Ishikawa (cell line): Measurements from ENCODE around the gene F2.

Experiments used
- CEBPB ChIP-seq: IDR thresholded peaks from 2 replicates; pipeline ENCODE4 v1.6.1; 2012
- CREB1 ChIP-seq: IDR thresholded peaks from 2 replicates; pipeline ENCODE4 v1.6.1; 2012; ENCODE audit warnings: low read depth
- EGR1 ChIP-seq: IDR thresholded peaks from 2 replicates; pipeline ENCODE4 v1.6.1; 2012
- EP300 ChIP-seq: IDR thresholded peaks from 2 replicates; pipeline ENCODE4 v1.6.1; 2012; ENCODE audit warnings: borderline replicate concordance
- FOXM1 ChIP-seq: IDR thresholded peaks from 2 replicates; pipeline ENCODE4 v1.6.1; 2012; ENCODE audit warnings: low read depth, borderline replicate concordance
- MAX ChIP-seq: IDR thresholded peaks from 2 replicates; pipeline ENCODE4 v1.6.1; 2012
- NFIC ChIP-seq: IDR thresholded peaks from 2 replicates; pipeline ENCODE4 v1.6.1; 2012
- RAD21 ChIP-seq: IDR thresholded peaks from 2 replicates; pipeline ENCODE4 v1.6.1; 2012; ENCODE audit warnings: low read depth
- REST ChIP-seq: IDR thresholded peaks from 2 replicates; pipeline ENCODE4 v1.6.1; 2012; ENCODE audit warnings: low read depth, mild to moderate bottlenecking
- TAF1 ChIP-seq: IDR thresholded peaks from 2 replicates; pipeline ENCODE4 v1.6.1; 2012; ENCODE audit warnings: low read depth, mild to moderate bottlenecking
- TCF12 ChIP-seq: IDR thresholded peaks from 2 replicates; pipeline ENCODE4 v1.6.1; 2012; ENCODE audit warnings: low read depth
- TEAD4 ChIP-seq: IDR thresholded peaks from 2 replicates; pipeline ENCODE4 v1.6.1; 2012
- USF1 ChIP-seq: IDR thresholded peaks from 2 replicates; pipeline ENCODE4 v1.6.1; 2012
- YY1 ChIP-seq: IDR thresholded peaks from 2 replicates; pipeline ENCODE4 v1.6.1; 2012; ENCODE audit warnings: low read depth
- ZBTB7A ChIP-seq: IDR thresholded peaks from 2 replicates; pipeline ENCODE4 v1.6.1; 2012; ENCODE audit warnings: low read depth

Gene F2

GRCh38 chr11:46677991-46678740 is 40.8 kb upstream of the F2 start:
- TF ChIP-seq REST (no peak), USF1 (no peak), EGR1 (no peak), TEAD4 (no peak), EP300 (no peak), NFIC (no peak), FOXM1 (no peak), TAF1 (no peak), TCF12 (no peak), MAX (no peak), CEBPB (no peak), RAD21 (no peak), CREB1 (no peak), YY1 (no peak), ZBTB7A (no peak)

- TF ChIP-seq MAX (no peak), CREB1 (no peak), FOXM1 (no peak), EP300 (no peak), REST (no peak), TCF12 (no peak), USF1 (no peak), CEBPB (no peak)
Observed at GRCh38 chr11:46678741-46679130, 40.3 kb upstream of the F2 start.

- TF ChIP-seq CEBPB = no peak
- TF ChIP-seq MAX = no peak
- TF ChIP-seq REST = no peak
- TF ChIP-seq EP300 = no peak
- no peak for TF ChIP-seq TCF12
- no peak for TF ChIP-seq YY1
- TF ChIP-seq CREB1 = no peak
- TF ChIP-seq EGR1 = no peak
- no peak for TF ChIP-seq TAF1
- no peak for TF ChIP-seq FOXM1
- no peak for TF ChIP-seq USF1
- TF ChIP-seq RAD21 = no peak
Observed at GRCh38 chr11:46679241-46680163, 39.5 kb upstream of the F2 start.
